ENCODE results near the gene NAB1.

Gene NAB1

GRCh38 chr2:190656301-190656700 is 7.4 kb downstream of the NAB1 start:
- no peak overlapping the region for H3K27ac ChIP-seq (ENCODE audit: extremely low read depth, low read depth, low read length)
- H3K9me3 ChIP-seq (ENCODE audit: control insufficient read depth, insufficient read depth, low read depth, low read length), result no peaks in the 10 kb centered on the region
- peaks cover 12% of the 10 kb centered on the region; the same call in 1 of the 2 replicates for H3K4me1 ChIP-seq (ENCODE audit: control insufficient read depth, insufficient read depth, low read length)
- ChIA-PET CTCF (interaction anchor here (0.7 kb wide), 1 partner anchor 675 kb away, joined by 3 read pairs; no protein-coding TSS in a partner anchor), POLR2A (no interaction called here)
- no peak overlapping the region for H3K4me3 ChIP-seq (ENCODE audit: low read depth, low read length)
- TF ChIP-seq KLF7 (tag by site-specific recombination; IDR thresholded peaks at IDR 0.05; ENCODE audit: borderline replicate concordance) (no peak), ZNF555 (tag by site-specific recombination; conservative IDR thresholded peaks at IDR 0.05) (no peak), BCL6B (tag by site-specific recombination; IDR thresholded peaks at IDR 0.05) (no peak), ZNF274 (IDR thresholded peaks at IDR 0.05; ENCODE audit: low read length) (no peak), ZNF274 (tag by site-specific recombination; IDR thresholded peaks at IDR 0.05; ENCODE audit: borderline replicate concordance) (no peak), ZNF433 (tag by site-specific recombination; IDR thresholded peaks at IDR 0.05; ENCODE audit: low read depth) (no peak), ATF2 (tag by site-specific recombination; IDR thresholded peaks at IDR 0.05; ENCODE audit: low read depth) (no peak), GLI2 (tag by site-specific recombination; IDR thresholded peaks at IDR 0.05; ENCODE audit: borderline replicate concordance, low read depth) (no peak), PBX3 (CRISPR knock-in tag; IDR thresholded peaks at IDR 0.05) (no peak), ZNF777 (tag by site-specific recombination; IDR thresholded peaks at IDR 0.05; ENCODE audit: borderline replicate concordance) (no peak), IKZF3 (tag by site-specific recombination; IDR thresholded peaks at IDR 0.05) (no peak), ZNF239 (tag by site-specific recombination; IDR thresholded peaks at IDR 0.05) (no peak), EGR2 (tag by site-specific recombination; IDR thresholded peaks at IDR 0.05; ENCODE audit: low read depth) (no peak), ZNF391 (tag by site-specific recombination; IDR thresholded peaks at IDR 0.05; ENCODE audit: borderline replicate concordance, low read depth) (no peak), ZNF488 (tag by site-specific recombination; IDR thresholded peaks at IDR 0.05) (no peak), GFI1B (tag by site-specific recombination; IDR thresholded peaks at IDR 0.05) (no peak), BCL11A (tag by site-specific recombination; IDR thresholded peaks at IDR 0.05; ENCODE audit: low read depth) (no peak), ZNF580 (tag by site-specific recombination; IDR thresholded peaks at IDR 0.05) (no peak), ZNF561 (tag by site-specific recombination; IDR thresholded peaks at IDR 0.05; ENCODE audit: borderline replicate concordance) (no peak)
- peaks cover 0 to 7% of the 10 kb centered on the region in 2 experiments; a peak in 1 of 3 replicates for H3K36me3 ChIP-seq (ENCODE audit: control insufficient read depth in 2 of 2, insufficient read depth in 1 of 2, low read length in 2 of 2)

- peaks cover 9% of the 10 kb centered on the region; the same call in 1 of the 2 replicates for H3K4me1 ChIP-seq (ENCODE audit: control insufficient read depth, insufficient read depth, low read length)
- ChIA-PET POLR2A (no interaction called here), CTCF (no interaction called here)
- no peaks in the 10 kb centered on the region for H3K9me3 ChIP-seq (ENCODE audit: control insufficient read depth, insufficient read depth, low read depth, low read length)
- H3K27ac ChIP-seq (ENCODE audit: extremely low read depth, low read depth, low read length), result no peak overlapping the region
- TF ChIP-seq ZNF514 (tag by site-specific recombination; IDR thresholded peaks at IDR 0.05), result no peak
- TF ChIP-seq ZNF426 (tag by site-specific recombination; IDR thresholded peaks at IDR 0.05), result no peak
- TF ChIP-seq ZNF335 (tag by site-specific recombination; conservative IDR thresholded peaks at IDR 0.05), result no peak
- no peak for TF ChIP-seq ZNF704 (tag by site-specific recombination; IDR thresholded peaks at IDR 0.05)
- TF ChIP-seq HOXD13 (CRISPR knock-in tag; IDR thresholded peaks at IDR 0.05; ENCODE audit: borderline replicate concordance), result no peak
- no peak for TF ChIP-seq ZNF555 (tag by site-specific recombination; conservative IDR thresholded peaks at IDR 0.05)
- TF ChIP-seq ZNF488 (tag by site-specific recombination; IDR thresholded peaks at IDR 0.05), result no peak
- TF ChIP-seq ZNF747 (tag by site-specific recombination; IDR thresholded peaks at IDR 0.05), result no peak
- TF ChIP-seq ZNF580 (tag by site-specific recombination; IDR thresholded peaks at IDR 0.05), result no peak
- H3K4me3 ChIP-seq (ENCODE audit: low read depth, low read length), result no peak overlapping the region
- H3K36me3 ChIP-seq (ENCODE audit: control insufficient read depth in 2 of 2, insufficient read depth in 1 of 2, low read length in 2 of 2), result peaks cover 0 to 7% of the 10 kb centered on the region in 2 experiments; a peak in 1 of 3 replicates
Observed at GRCh38 chr2:190657474-190658255, 8.8 kb downstream of the NAB1 start.

All from HEK293 (cell line).